Measurements from ENCODE around the gene OR6C2. TPM values are rescaled to one million over a fixed set of nuclear protein-coding genes. Genes with fewer than 3 reads are reported as not detected.

Gene OR6C2
- total RNA-seq, 6 experiments from 2014 or later: not detected

Other genes with a start within 250 kb of the OR6C2 start
- not detected for gene OR10A7, start 223.1 kb upstream of the OR6C2 start, total RNA-seq
- gene OR6C74, start 199.5 kb upstream of the OR6C2 start, total RNA-seq: not detected
- gene OR6C6, start 147.5 kb upstream of the OR6C2 start, total RNA-seq: not detected
- gene OR6C1, start 129.7 kb upstream of the OR6C2 start, total RNA-seq: not detected
- gene OR6C3, start 113.3 kb upstream of the OR6C2 start, total RNA-seq: not detected
- not detected for gene OR6C75, start 81.1 kb upstream of the OR6C2 start, total RNA-seq
- not detected for gene OR6C65, start 43.5 kb upstream of the OR6C2 start, total RNA-seq
- not detected for gene OR6C76, start 17.8 kb upstream of the OR6C2 start, total RNA-seq
- gene OR6C70, start 26.1 kb downstream of the OR6C2 start, total RNA-seq: not detected
- not detected for gene OR6C68, start 48.3 kb downstream of the OR6C2 start, total RNA-seq
- not detected for gene OR6C4, start 105.5 kb downstream of the OR6C2 start, total RNA-seq
- not detected for gene OR2AP1, start 128.4 kb downstream of the OR6C2 start, total RNA-seq
- not detected for gene OR10P1, start 192.8 kb downstream of the OR6C2 start, total RNA-seq

All from right lobe of liver (tissue), 5 donors.